ENCODE measurements around the gene ERP27. TPM values are rescaled to one million over a fixed set of nuclear protein-coding genes. Genes with fewer than 3 reads are reported as not detected.

ERP27 gene
- total RNA-seq, 1 donor from 2014 or later, result not detected

DNA sequence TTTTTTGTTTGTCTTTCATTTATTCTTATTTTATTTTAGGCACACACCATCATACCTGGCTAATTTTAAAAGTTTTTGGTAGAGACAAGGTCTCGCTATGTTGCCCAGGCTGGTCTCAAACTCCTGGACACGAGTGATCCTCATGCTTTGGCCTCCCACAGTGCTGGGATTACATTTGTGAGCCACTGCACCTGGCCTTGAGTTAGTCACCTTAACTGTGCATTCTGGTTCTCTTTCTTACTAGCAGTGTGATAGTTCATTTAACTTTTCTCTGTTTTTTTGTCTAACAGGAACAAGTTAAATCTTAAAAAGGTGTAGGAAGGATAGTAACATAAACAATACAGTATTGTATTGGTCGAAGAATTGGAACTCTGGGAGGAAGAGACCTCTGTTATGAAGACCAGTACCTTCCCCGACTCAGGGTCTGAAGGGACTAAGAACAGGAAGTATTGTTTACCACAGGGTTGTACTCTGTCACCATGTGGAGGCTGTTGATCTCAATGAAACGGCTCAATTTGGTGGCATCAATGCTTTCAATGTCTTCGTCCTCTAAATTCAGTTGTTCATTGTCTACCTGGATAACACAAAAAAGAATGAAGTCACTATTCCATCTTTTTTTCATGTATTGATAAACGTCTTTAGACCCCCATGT is 17.7 kb downstream of the ERP27 start:
- intact Hi-C loops (cut with DNase I), result no loop called here
- H3K27me3 ChIP-seq, result no peaks in the 10 kb centered on the region
- no peak overlapping the region for H3K27ac ChIP-seq
- no peaks in the 10 kb centered on the region for H3K36me3 ChIP-seq
- no peak for DNase-seq (ENCODE audit: low spot score in 2 of 2)
- no peaks in the 10 kb centered on the region for H3K9me3 ChIP-seq
- no peaks in the 10 kb centered on the region for H3K4me1 ChIP-seq
- no peak overlapping the region for H3K4me3 ChIP-seq
- TF ChIP-seq, protein P1, sequence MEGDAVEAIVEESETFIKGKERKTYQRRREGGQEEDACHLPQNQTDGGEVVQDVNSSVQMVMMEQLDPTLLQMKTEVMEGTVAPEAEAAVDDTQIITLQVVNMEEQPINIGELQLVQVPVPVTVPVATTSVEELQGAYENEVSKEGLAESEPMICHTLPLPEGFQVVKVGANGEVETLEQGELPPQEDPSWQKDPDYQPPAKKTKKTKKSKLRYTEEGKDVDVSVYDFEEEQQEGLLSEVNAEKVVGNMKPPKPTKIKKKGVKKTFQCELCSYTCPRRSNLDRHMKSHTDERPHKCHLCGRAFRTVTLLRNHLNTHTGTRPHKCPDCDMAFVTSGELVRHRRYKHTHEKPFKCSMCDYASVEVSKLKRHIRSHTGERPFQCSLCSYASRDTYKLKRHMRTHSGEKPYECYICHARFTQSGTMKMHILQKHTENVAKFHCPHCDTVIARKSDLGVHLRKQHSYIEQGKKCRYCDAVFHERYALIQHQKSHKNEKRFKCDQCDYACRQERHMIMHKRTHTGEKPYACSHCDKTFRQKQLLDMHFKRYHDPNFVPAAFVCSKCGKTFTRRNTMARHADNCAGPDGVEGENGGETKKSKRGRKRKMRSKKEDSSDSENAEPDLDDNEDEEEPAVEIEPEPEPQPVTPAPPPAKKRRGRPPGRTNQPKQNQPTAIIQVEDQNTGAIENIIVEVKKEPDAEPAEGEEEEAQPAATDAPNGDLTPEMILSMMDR (IDR thresholded peaks at IDR 0.05), result no peak

DNA sequence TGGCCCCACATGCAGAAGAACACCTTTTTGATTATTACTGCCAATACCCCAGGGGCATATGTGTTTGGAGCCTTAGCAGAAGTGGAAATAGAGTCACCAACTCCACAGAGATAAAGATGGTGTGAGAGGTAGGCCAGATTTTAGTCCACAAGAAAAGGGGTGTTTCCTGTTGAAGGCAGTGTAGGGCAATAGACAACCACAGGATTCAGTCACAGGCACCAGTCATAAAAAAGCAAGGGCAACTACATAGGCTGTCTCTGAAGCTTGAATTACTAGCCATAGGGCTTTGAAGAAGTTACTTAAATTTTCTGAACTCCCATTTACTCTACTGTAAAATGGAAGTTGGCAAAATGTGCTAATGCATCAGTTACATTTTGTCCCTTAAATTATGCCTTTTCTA is 18.9 kb downstream of the ERP27 start:
- no peak for DNase-seq (ENCODE audit: low spot score in 2 of 2)
- intact Hi-C loops (cut with DNase I), result no loop called here
- no peak overlapping the region for H3K4me3 ChIP-seq
- no peaks in the 10 kb centered on the region for H3K36me3 ChIP-seq
- no peak overlapping the region for H3K27ac ChIP-seq
- no peaks in the 10 kb centered on the region for H3K4me1 ChIP-seq
- H3K27me3 ChIP-seq, result no peaks in the 10 kb centered on the region
- TF ChIP-seq, protein P1 (IDR thresholded peaks at IDR 0.05), result no peak
- no peaks in the 10 kb centered on the region for H3K9me3 ChIP-seq

DNA sequence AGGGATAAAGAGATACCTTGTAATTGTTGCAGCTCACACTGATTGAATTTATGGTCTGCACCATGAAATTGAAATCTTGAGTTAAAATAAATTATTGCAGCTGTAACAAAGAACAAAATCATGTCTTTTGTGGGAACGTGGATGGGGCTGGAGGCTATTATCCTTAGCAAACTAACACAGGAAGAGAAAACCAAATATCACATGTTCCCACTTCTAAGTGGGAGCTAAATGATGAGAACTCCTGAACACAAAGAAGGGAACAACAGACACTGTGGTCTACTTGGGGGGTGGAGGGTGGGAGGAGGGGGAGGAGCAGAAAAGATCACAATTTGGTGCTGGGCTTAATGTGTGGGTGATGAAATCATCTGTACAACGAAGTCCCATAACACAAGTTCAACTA is 22.6 kb downstream of the ERP27 start:
- no peak overlapping the region for H3K4me3 ChIP-seq
- H3K36me3 ChIP-seq, result no peaks in the 10 kb centered on the region
- TF ChIP-seq, protein P1 (IDR thresholded peaks at IDR 0.05), result no peak
- intact Hi-C loops (cut with DNase I), result no loop called here
- H3K27ac ChIP-seq, result no peak overlapping the region
- no peaks in the 10 kb centered on the region for H3K9me3 ChIP-seq
- no peaks in the 10 kb centered on the region for H3K27me3 ChIP-seq
- no peaks in the 10 kb centered on the region for H3K4me1 ChIP-seq
- no peak for DNase-seq (ENCODE audit: low spot score in 2 of 2)

DNA sequence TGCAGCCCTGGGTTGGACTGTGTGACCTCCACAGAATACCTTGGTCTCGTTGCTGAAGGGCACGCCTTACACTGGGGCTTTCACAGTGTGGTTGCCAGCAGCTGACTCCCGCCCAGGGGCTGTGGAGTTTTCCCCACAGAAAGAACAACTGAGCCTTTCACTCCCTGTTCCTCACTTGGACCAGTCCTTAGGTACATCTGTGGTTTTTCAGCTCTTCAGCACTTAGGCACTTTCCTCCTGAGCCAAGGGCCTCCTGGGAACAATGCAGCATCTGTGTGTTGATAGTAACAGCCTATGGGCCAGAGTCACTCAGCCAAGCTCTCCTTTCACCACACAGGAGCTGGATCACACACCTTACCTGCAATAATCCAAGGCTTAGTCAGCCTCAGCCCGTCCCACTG is 25.0 kb downstream of the ERP27 start:
- no peak overlapping the region for H3K4me3 ChIP-seq
- no peaks in the 10 kb centered on the region for H3K9me3 ChIP-seq
- DNase-seq (ENCODE audit: low spot score in 2 of 2), result no peak
- intact Hi-C loops (cut with DNase I), result no loop called here
- no peaks in the 10 kb centered on the region for H3K4me1 ChIP-seq
- H3K27me3 ChIP-seq, result no peaks in the 10 kb centered on the region
- H3K27ac ChIP-seq, result no peak overlapping the region
- TF ChIP-seq, protein P1 (IDR thresholded peaks at IDR 0.05), result no peak
- H3K36me3 ChIP-seq, result no peaks in the 10 kb centered on the region

DNA sequence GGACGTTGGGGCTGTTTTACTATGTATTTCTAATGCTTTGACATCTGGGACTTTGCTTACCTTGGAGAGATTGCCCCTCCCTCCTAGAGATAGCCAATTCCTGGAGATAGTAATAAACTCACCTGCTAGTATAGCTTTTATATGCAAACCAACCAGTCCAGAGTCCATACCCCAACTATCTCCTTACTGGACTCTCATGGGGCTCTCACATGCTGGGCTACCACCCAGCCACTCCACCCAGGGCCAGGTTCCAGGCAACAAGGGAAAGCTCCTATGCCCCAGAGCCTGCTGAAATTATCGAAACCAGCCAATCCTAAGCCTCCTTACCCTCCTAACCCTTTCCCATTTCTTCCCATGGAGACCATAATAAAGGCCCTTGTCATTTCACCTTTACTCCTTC is 27.2 kb downstream of the ERP27 start:
- TF ChIP-seq, protein P1 (IDR thresholded peaks at IDR 0.05), result no peak
- no peak overlapping the region for H3K4me3 ChIP-seq
- DNase-seq (ENCODE audit: low spot score in 2 of 2), result no peak
- peaks cover 0 to 6% of the 10 kb centered on the region in 2 donors for H3K4me1 ChIP-seq
- no peaks in the 10 kb centered on the region for H3K9me3 ChIP-seq
- H3K27me3 ChIP-seq, result no peaks in the 10 kb centered on the region
- no peaks in the 10 kb centered on the region for H3K36me3 ChIP-seq
- intact Hi-C loops (cut with DNase I), result no loop called here
- no peak overlapping the region for H3K27ac ChIP-seq

Measured in ascending aorta (tissue), 2 donors.